CD8-positive, alpha-beta memory T cell (primary cell): ENCODE data around the gene CUL5. TPM values are rescaled to one million over a fixed set of nuclear protein-coding genes. Genes with fewer than 3 reads are reported as not detected.

Source experiments
- CTCF ChIA-PET: fragments of 350-600 bp; sonication (Branson Sonifier 250); formaldehyde crosslinking; loops from one replicate; lab custom pipeline; 2021; ENCODE audit warnings: antibody characterized with exemption; lab: Charles Lee
- POLR2A ChIA-PET: fragments of 350-600 bp; sonication (Branson Sonifier 250); formaldehyde crosslinking; loops from one replicate; lab custom pipeline; 2021; ENCODE audit warnings: antibody characterized with exemption; lab: Charles Lee
- DNase-seq, 5 donors: peaks; one replicate each; pipeline versions ENCODE4 v3.0.0 to v3.0.0-alpha.2; 2020 to 2022; ENCODE audit warnings: mixed read lengths in 1 of 5
- H3K27ac ChIP-seq: one replicate; pipeline ENCODE4 v1.7.0; 2013; ENCODE audit warnings: low read depth, mild to moderate bottlenecking, low read length, moderate library complexity
- H3K27me3 ChIP-seq: 2 replicates; pipeline ENCODE4 v1.7.0; 2013; ENCODE audit warnings: low read length, mild to moderate bottlenecking; ENCODE audit not compliant: insufficient read depth, poor library complexity, severe bottlenecking
- H3K36me3 ChIP-seq: 2 replicates; pipeline ENCODE4 v1.7.0; 2013; ENCODE audit warnings: mild to moderate bottlenecking, low read length, moderate library complexity; ENCODE audit not compliant: insufficient read depth
- H3K4me1 ChIP-seq: 2 replicates; pipeline ENCODE4 v1.7.0; 2013; ENCODE audit warnings: mild to moderate bottlenecking, low read length, moderate library complexity; ENCODE audit not compliant: insufficient read depth
- H3K4me3 ChIP-seq: 2 replicates; pipeline ENCODE4 v1.7.0; 2013; ENCODE audit warnings: mild to moderate bottlenecking, low read length
- H3K9me3 ChIP-seq: 2 replicates; pipeline ENCODE4 v1.7.0; 2013; ENCODE audit warnings: mild to moderate bottlenecking, low read length
- H3K27ac Mint-ChIP-seq, 8 donors: one replicate each; pipeline ENCODE4 v1.8.0; 2020 to 2021; ENCODE audit warnings: mixed read lengths in 8 of 8, mild to moderate bottlenecking in 6 of 8, inconsistent platforms in 3 of 8, moderate library complexity in 3 of 8
- H3K27me3 Mint-ChIP-seq, 2 donors: one replicate each; pipeline ENCODE4 v1.8.0; 2020 to 2021; ENCODE audit warnings: mixed read lengths in 2 of 2, mild to moderate bottlenecking in 1 of 2, moderate library complexity in 1 of 2
- H3K36me3 Mint-ChIP-seq, 3 donors: one replicate each; pipeline ENCODE4 v1.8.0; 2020 to 2021; ENCODE audit warnings: mixed read lengths in 3 of 3, inconsistent platforms in 1 of 3, mild to moderate bottlenecking in 1 of 3
- H3K4me1 Mint-ChIP-seq, 3 donors: one replicate each; pipeline ENCODE4 v1.8.0; 2020 to 2021; ENCODE audit warnings: mixed read lengths in 3 of 3, inconsistent platforms in 1 of 3, mild to moderate bottlenecking in 1 of 3
- H3K4me3 Mint-ChIP-seq, 7 donors: one replicate each; pipeline ENCODE4 v1.8.0; 2020 to 2021; ENCODE audit warnings: mixed read lengths in 7 of 7, mild to moderate bottlenecking in 6 of 7, moderate library complexity in 4 of 7, inconsistent platforms in 2 of 7
- H3K9me3 Mint-ChIP-seq, 5 donors: one replicate each; pipeline ENCODE4 v1.8.0; 2020 to 2022; ENCODE audit warnings: mixed read lengths in 5 of 5, mild to moderate bottlenecking in 3 of 5, moderate library complexity in 2 of 5, inconsistent platforms in 1 of 5
- polyA plus RNA-seq: library from polyadenylated mRNA; unstranded; fragments of 300-500 nt; fragmentation: Illumina TruSeq; gene quantifications from one replicate; pipeline ENCODE4 v1.2.3, GENCODE V29; 2021
- total RNA-seq, 2 experiments: library from RNA; stranded (reverse); gene quantifications; one replicate each; pipeline ENCODE4 v1.2.3, GENCODE V29; 2021

Gene CUL5
- total RNA-seq (10 to 100 TPM; 41.8 to 42.9 TPM), polyA plus RNA-seq (39.0 TPM)

- peak within 1 kb of the TSS; percentile 93 to 100 (median 98) for H3K4me3 Mint-ChIP-seq
- peak; percentile 85 to 91 (median 88) for DNase-seq
- CTCF ChIA-PET, result interaction anchor here (0.6 to 1.9 kb wide), 23 partner anchors 9 to 721 kb away, joined by 3 to 12 read pairs (median 3); partner anchors contain the start of genes CWF19L2 and DDX10
- H3K4me3 ChIP-seq, result peak within 1 kb of the TSS; percentile 94
- H3K27me3 ChIP-seq, result no peaks in the 10 kb centered on the region
- peaks cover 32% of the 10 kb centered on the region for H3K4me1 ChIP-seq
- H3K9me3 Mint-ChIP-seq, result no peaks in the 10 kb centered on the region
- no peaks in the 10 kb centered on the region for H3K9me3 ChIP-seq
- no peaks in the 10 kb centered on the region for H3K36me3 ChIP-seq
- POLR2A ChIA-PET, result interaction anchor here (1.0 to 1.1 kb wide), 2 partner anchors 9 to 105 kb away, joined by 3 read pairs; no protein-coding TSS in a partner anchor
- H3K27ac ChIP-seq, result peak within 1 kb of the TSS; percentile 97
- peak within 1 kb of the TSS; percentile 93 to 99 (median 98) for H3K27ac Mint-ChIP-seq
- peaks cover 4 to 20% (median 8%) of the 10 kb centered on the region in 3 donors for H3K4me1 Mint-ChIP-seq
- H3K36me3 Mint-ChIP-seq, result peaks cover 0 to 16% (median 2%) of the 10 kb centered on the region in 3 donors
- no peaks in the 10 kb centered on the region for H3K27me3 Mint-ChIP-seq
Measured at GRCh38 chr11:108008656-108009496, at the start of gene CUL5. TSS of gene CUL5 (plus strand) at chr11:108008898. CDS start at chr11:108009349, 451 bp downstream.

- Histone ChIP-seq H3K9me3 (no peaks in the 10 kb centered on the region), H3K36me3 (no peaks in the 10 kb centered on the region), H3K4me1 (no peaks in the 10 kb centered on the region), H3K27ac (no peak overlapping the region), H3K27me3 (no peaks in the 10 kb centered on the region), H3K4me3 (no peak overlapping the region)
- H3K27me3 Mint-ChIP-seq, result peaks cover 8 to 24% of the 10 kb centered on the region in 2 donors
- CTCF ChIA-PET, result no interaction called here
- no peaks in the 10 kb centered on the region for H3K9me3 Mint-ChIP-seq
- H3K4me3 Mint-ChIP-seq, result no peak overlapping the region
- POLR2A ChIA-PET, result no interaction called here
- H3K27ac Mint-ChIP-seq, result no peak overlapping the region
- no peaks in the 10 kb centered on the region for H3K4me1 Mint-ChIP-seq
- no peaks in the 10 kb centered on the region for H3K36me3 Mint-ChIP-seq
- DNase-seq, result no peak
Measured at GRCh38 chr11:107961480-107961879, 47.2 kb upstream of the CUL5 start.

- H3K27me3 ChIP-seq, result no peaks in the 10 kb centered on the region
- H3K27me3 Mint-ChIP-seq, result peaks cover 6 to 17% of the 10 kb centered on the region in 2 donors
- H3K27ac Mint-ChIP-seq, result no peak overlapping the region
- H3K4me3 Mint-ChIP-seq, result no peak overlapping the region
- no peaks in the 10 kb centered on the region for H3K36me3 Mint-ChIP-seq
- POLR2A ChIA-PET, result no interaction called here
- no peaks in the 10 kb centered on the region for H3K4me1 ChIP-seq
- no peak for DNase-seq
- H3K36me3 ChIP-seq, result no peaks in the 10 kb centered on the region
- no peaks in the 10 kb centered on the region for H3K9me3 Mint-ChIP-seq
- CTCF ChIA-PET, result no interaction called here
- no peaks in the 10 kb centered on the region for H3K9me3 ChIP-seq
- no peaks in the 10 kb centered on the region for H3K4me1 Mint-ChIP-seq
- H3K27ac ChIP-seq, result no peak overlapping the region
- H3K4me3 ChIP-seq, result no peak overlapping the region
Measured at GRCh38 chr11:107962181-107962580, 46.5 kb upstream of the CUL5 start.

- Mint-ChIP-seq H3K4me1 (no peaks in the 10 kb centered on the region), H3K9me3 (no peaks in the 10 kb centered on the region), H3K27me3 (peaks cover 6 to 18% of the 10 kb centered on the region in 2 donors), H3K27ac (no peak overlapping the region), H3K4me3 (no peak overlapping the region), H3K36me3 (no peaks in the 10 kb centered on the region)
- Histone ChIP-seq H3K36me3 (no peaks in the 10 kb centered on the region), H3K27me3 (no peaks in the 10 kb centered on the region), H3K9me3 (no peaks in the 10 kb centered on the region), H3K27ac (no peak overlapping the region), H3K4me1 (no peaks in the 10 kb centered on the region), H3K4me3 (no peak overlapping the region)
- ChIA-PET POLR2A (no interaction called here), CTCF (no interaction called here)
- no peak for DNase-seq
Measured at GRCh38 chr11:107963091-107963490, 45.6 kb upstream of the CUL5 start.

GRCh38 chr11:107969219-107969618 lies 39.5 kb upstream of the CUL5 start:
- Histone ChIP-seq H3K27me3 (no peaks in the 10 kb centered on the region), H3K4me1 (no peaks in the 10 kb centered on the region), H3K27ac (no peak overlapping the region), H3K36me3 (no peaks in the 10 kb centered on the region), H3K4me3 (no peak overlapping the region), H3K9me3 (no peaks in the 10 kb centered on the region)
- no peak for DNase-seq
- H3K4me3 Mint-ChIP-seq, result peak overlapping the region in 1 of 7 donors; percentile 27
- POLR2A ChIA-PET, result no interaction called here
- H3K4me1 Mint-ChIP-seq, result no peaks in the 10 kb centered on the region
- CTCF ChIA-PET, result no interaction called here
- H3K27ac Mint-ChIP-seq, result peak overlapping the region in 1 of 8 donors; percentile 21
- H3K9me3 Mint-ChIP-seq, result no peaks in the 10 kb centered on the region
- H3K27me3 Mint-ChIP-seq, result peaks cover 0 to 28% of the 10 kb centered on the region in 2 donors
- no peaks in the 10 kb centered on the region for H3K36me3 Mint-ChIP-seq

- Mint-ChIP-seq H3K27me3 (peaks cover 2 to 28% of the 10 kb centered on the region in 2 donors), H3K4me3 (no peak overlapping the region), H3K9me3 (peaks cover 0 to 1% (median 0%) of the 10 kb centered on the region in 5 donors), H3K36me3 (no peaks in the 10 kb centered on the region), H3K27ac (no peak overlapping the region), H3K4me1 (no peaks in the 10 kb centered on the region)
- no peaks in the 10 kb centered on the region for H3K4me1 ChIP-seq
- no peak overlapping the region for H3K4me3 ChIP-seq
- H3K36me3 ChIP-seq, result no peaks in the 10 kb centered on the region
- CTCF ChIA-PET, result no interaction called here
- no peaks in the 10 kb centered on the region for H3K9me3 ChIP-seq
- POLR2A ChIA-PET, result no interaction called here
- no peak overlapping the region for H3K27ac ChIP-seq
- DNase-seq, result no peak
- no peaks in the 10 kb centered on the region for H3K27me3 ChIP-seq
Measured at GRCh38 chr11:107970049-107970448, 38.6 kb upstream of the CUL5 start.

GRCh38 chr11:107973641-107974040 lies 35.1 kb upstream of the CUL5 start:
- POLR2A ChIA-PET, result no interaction called here
- CTCF ChIA-PET, result no interaction called here
- Mint-ChIP-seq H3K4me3 (no peak overlapping the region), H3K4me1 (no peaks in the 10 kb centered on the region), H3K36me3 (no peaks in the 10 kb centered on the region), H3K27me3 (peaks cover 2 to 27% of the 10 kb centered on the region in 2 donors), H3K9me3 (peaks cover 0 to 2% (median 0%) of the 10 kb centered on the region in 5 donors), H3K27ac (no peak overlapping the region)
- Histone ChIP-seq H3K27ac (no peak overlapping the region), H3K27me3 (no peaks in the 10 kb centered on the region), H3K4me3 (no peak overlapping the region), H3K4me1 (no peaks in the 10 kb centered on the region), H3K36me3 (no peaks in the 10 kb centered on the region), H3K9me3 (no peaks in the 10 kb centered on the region)
- no peak for DNase-seq

- H3K27ac ChIP-seq, result no peak overlapping the region
- H3K4me1 ChIP-seq, result no peaks in the 10 kb centered on the region
- no peak overlapping the region for H3K4me3 ChIP-seq
- CTCF ChIA-PET, result no interaction called here
- Mint-ChIP-seq H3K36me3 (no peaks in the 10 kb centered on the region), H3K27ac (no peak overlapping the region), H3K27me3 (peaks cover 8 to 20% of the 10 kb centered on the region in 2 donors), H3K4me3 (no peak overlapping the region), H3K9me3 (no peaks in the 10 kb centered on the region), H3K4me1 (no peaks in the 10 kb centered on the region)
- POLR2A ChIA-PET, result no interaction called here
- no peaks in the 10 kb centered on the region for H3K9me3 ChIP-seq
- no peak for DNase-seq
- no peaks in the 10 kb centered on the region for H3K27me3 ChIP-seq
- H3K36me3 ChIP-seq, result no peaks in the 10 kb centered on the region
Measured at GRCh38 chr11:107988397-107989158, 20.1 kb upstream of the CUL5 start.
